Neural cell (in vitro differentiated cells): ENCODE measurements around the gene OR4E1. TPM values are rescaled to one million over a fixed set of nuclear protein-coding genes. Genes with fewer than 3 reads are reported as not detected.

Experiments
- H2AFZ ChIP-seq: fragments of 200-600, 300-800 bp; sonication (generic), shearing (Covaris generic); 2 replicates; pipeline ENCODE4 v1.6.0; 2014; ENCODE audit warnings: low read depth, mild to moderate bottlenecking, antibody characterized with exemption, low read length, moderate library complexity
- H3F3A ChIP-seq: fragments of 200-600 bp; shearing (Covaris generic); 2 replicates; pipeline ENCODE4 v1.6.1; 2016; ENCODE audit warnings: mild to moderate bottlenecking, moderate library complexity, mixed read lengths, antibody characterized with exemption, low read length; ENCODE audit not compliant: insufficient read depth, poor library complexity, severe bottlenecking
- H3K27ac ChIP-seq: fragments of 200-600, 300-800 bp; sonication (generic), shearing (Covaris generic); 2 replicates; pipeline ENCODE4 v1.5.1; 2014; ENCODE audit warnings: mild to moderate bottlenecking, low read length, moderate library complexity
- H3K27me3 ChIP-seq: fragments of 300-800, 200-600 bp; sonication (generic), shearing (Covaris generic); 2 replicates; pipeline ENCODE4 v1.6.0; 2014; ENCODE audit warnings: mild to moderate bottlenecking, low read depth, low read length, moderate library complexity; ENCODE audit not compliant: insufficient read depth
- H3K36me3 ChIP-seq: fragments of 300-800, 200-600 bp; sonication (generic), shearing (Covaris generic); 2 replicates; pipeline ENCODE4 v1.5.1; 2014; ENCODE audit warnings: mild to moderate bottlenecking, antibody characterized with exemption, low read length, moderate library complexity; ENCODE audit not compliant: insufficient read depth
- H3K4me2 ChIP-seq: fragments of 300-800, 200-600 bp; sonication (generic), shearing (Covaris generic); 2 replicates; pipeline ENCODE4 v1.6.0; 2014; ENCODE audit warnings: mild to moderate bottlenecking, low read length
- H3K4me3 ChIP-seq: fragments of 300-800, 200-600 bp; sonication (generic), shearing (Covaris generic); 2 replicates; pipeline ENCODE4 v1.5.1; 2014; ENCODE audit warnings: mild to moderate bottlenecking, low read length, moderate library complexity
- H3K79me2 ChIP-seq: fragments of 200-600 bp; shearing (Covaris generic); replicated peaks from 2 replicates; pipeline ENCODE4 v1.6.0; 2014; ENCODE audit warnings: mild to moderate bottlenecking, low read length, moderate library complexity; ENCODE audit not compliant: insufficient read depth
- H3K9ac ChIP-seq: fragments of 300-800, 200-600 bp; sonication (generic), shearing (Covaris generic); 2 replicates; pipeline ENCODE4 v1.6.1; 2016; ENCODE audit warnings: mild to moderate bottlenecking, low read length, mixed read lengths
- H3K9me2 ChIP-seq: fragments of 200-600 bp; shearing (Covaris generic); 2 replicates; pipeline ENCODE4 v1.6.1; 2016; ENCODE audit warnings: mild to moderate bottlenecking, low read length, mixed read lengths; ENCODE audit not compliant: insufficient read depth
- H3K9me3 ChIP-seq: fragments of 200-600, 300-800 bp; sonication (generic), shearing (Covaris generic); 2 replicates; pipeline ENCODE4 v1.6.1; 2016; ENCODE audit warnings: mild to moderate bottlenecking, mixed run types, low read length, moderate library complexity, mixed read lengths
- H4K20me1 ChIP-seq: fragments of 200-600 bp; shearing (Covaris generic); 2 replicates; pipeline ENCODE4 v1.6.1; 2016; ENCODE audit warnings: mild to moderate bottlenecking, mixed run types; ENCODE audit not compliant: insufficient read depth
- CTCF ChIP-seq: fragments of 450-650 bp; IDR thresholded peaks from 2 replicates; pipeline ENCODE4 v1.5.1; 2014; ENCODE audit warnings: antibody characterized with exemption, mild to moderate bottlenecking, moderate library complexity; ENCODE audit not compliant: poor library complexity, severe bottlenecking
- EP300 ChIP-seq: fragments of 450-650 bp; conservative IDR thresholded peaks from 2 replicates; pipeline ENCODE4 v1.6.1; 2014; ENCODE audit warnings: antibody characterized with exemption, mild to moderate bottlenecking, moderate library complexity; ENCODE audit not compliant: poor library complexity, severe bottlenecking
- EZH2 ChIP-seq: fragments of 200-600, 300-800 bp; shearing (Covaris generic), sonication (generic); IDR thresholded peaks from 2 replicates; pipeline ENCODE4 v1.6.1; 2014; ENCODE audit warnings: antibody characterized with exemption, low read length, borderline replicate concordance, mild to moderate bottlenecking; ENCODE audit not compliant: insufficient read depth, poor library complexity, severe bottlenecking
- MXI1 ChIP-seq: fragments of 450-650 bp; conservative IDR thresholded peaks from 2 replicates; pipeline ENCODE4 v1.6.1; 2014; ENCODE audit warnings: antibody characterized with exemption, mild to moderate bottlenecking; ENCODE audit not compliant: poor library complexity, severe bottlenecking
- POLR2AphosphoS5 ChIP-seq: IDR thresholded peaks from 2 replicates; pipeline ENCODE4 v1.6.1; 2012
- RAD21 ChIP-seq: fragments of 450-650 bp; conservative IDR thresholded peaks from 2 replicates; pipeline ENCODE4 v1.6.1; 2014; ENCODE audit warnings: antibody characterized with exemption, mild to moderate bottlenecking, moderate library complexity
- REST ChIP-seq: IDR thresholded peaks from 2 replicates; pipeline ENCODE4 v1.6.1; 2012; ENCODE audit warnings: borderline replicate concordance
- SMC3 ChIP-seq: fragments of 450-650 bp; conservative IDR thresholded peaks from 2 replicates; pipeline ENCODE4 v1.6.1; 2014; ENCODE audit warnings: antibody characterized with exemption, mild to moderate bottlenecking, moderate library complexity; ENCODE audit not compliant: poor library complexity
- TAF1 ChIP-seq: IDR thresholded peaks from 2 replicates; pipeline ENCODE4 v1.6.1; 2012; ENCODE audit warnings: low read depth
- polyA plus RNA-seq: library from polyadenylated mRNA; depleted of rRNA; stranded (reverse); fragments of >200 nt; gene quantifications from 2 replicates; pipeline ENCODE4 v1.2.3, GENCODE V29; 2014

Gene OR4E1
- polyA plus RNA-seq, 1 donor from 2014 or later = not detected

- Histone ChIP-seq H3K4me2 (no peak overlapping the region), H3K9me3 (no peaks in the 10 kb centered on the region), H4K20me1 (no peaks in the 10 kb centered on the region), H3K9ac (no peak overlapping the region), H2AFZ (no peak overlapping the region), H3K27ac (no peak overlapping the region), H3K79me2 (no peaks in the 10 kb centered on the region), H3F3A (no peaks in the 10 kb centered on the region), H3K4me3 (no peak overlapping the region), H3K36me3 (no peaks in the 10 kb centered on the region), H3K9me2 (no peaks in the 10 kb centered on the region), H3K27me3 (no peaks in the 10 kb centered on the region)
- TF ChIP-seq EP300 (no peak), EZH2 (no peak)
Measured at GRCh38 chr14:21694425-21694824, 20.8 kb upstream of the OR4E1 start.

- no peaks in the 10 kb centered on the region for H4K20me1 ChIP-seq
Measured at GRCh38 chr14:21686468-21686867, 12.8 kb upstream of the OR4E1 start.

GRCh38 chr14:21680072-21680471 lies 6.5 kb upstream of the OR4E1 start:
- Histone ChIP-seq H4K20me1 (no peaks in the 10 kb centered on the region), H3K4me3 (no peak overlapping the region), H3K4me2 (no peak overlapping the region), H3K27ac (no peak overlapping the region), H3K79me2 (no peaks in the 10 kb centered on the region), H3K36me3 (no peaks in the 10 kb centered on the region), H3K9ac (no peak overlapping the region), H3F3A (no peaks in the 10 kb centered on the region), H3K9me2 (no peaks in the 10 kb centered on the region), H3K27me3 (no peaks in the 10 kb centered on the region), H2AFZ (no peak overlapping the region), H3K9me3 (no peaks in the 10 kb centered on the region)
- no peak for TF ChIP-seq EP300
- no peak for TF ChIP-seq TAF1
- no peak for TF ChIP-seq REST

More at GRCh38 chr14:21686468-21686867, 12.8 kb upstream of the OR4E1 start:
- TF ChIP-seq EP300 (no peak), SMC3 (no peak)
- no peaks in the 10 kb centered on the region for H3K9me2 ChIP-seq
- H3K9me3 ChIP-seq = no peaks in the 10 kb centered on the region
- no peak overlapping the region for H2AFZ ChIP-seq
- no peaks in the 10 kb centered on the region for H3K27me3 ChIP-seq
- H3K9ac ChIP-seq = no peak overlapping the region
- H3F3A ChIP-seq = no peaks in the 10 kb centered on the region
- no peak overlapping the region for H3K4me3 ChIP-seq
- no peaks in the 10 kb centered on the region for H3K79me2 ChIP-seq
- no peaks in the 10 kb centered on the region for H3K36me3 ChIP-seq
- no peak overlapping the region for H3K27ac ChIP-seq
- no peak overlapping the region for H3K4me2 ChIP-seq

- Histone ChIP-seq H3K9me2 (no peaks in the 10 kb centered on the region), H3K27me3 (no peaks in the 10 kb centered on the region), H3K79me2 (no peaks in the 10 kb centered on the region), H3K9ac (no peak overlapping the region), H3K9me3 (no peaks in the 10 kb centered on the region), H3K36me3 (no peaks in the 10 kb centered on the region), H3K27ac (no peak overlapping the region), H4K20me1 (no peaks in the 10 kb centered on the region), H2AFZ (no peak overlapping the region), H3K4me3 (no peak overlapping the region), H3K4me2 (no peak overlapping the region), H3F3A (no peaks in the 10 kb centered on the region)
- TF ChIP-seq REST = no peak
- no peak for TF ChIP-seq EP300
- no peak for TF ChIP-seq RAD21
- no peak for TF ChIP-seq MXI1
- no peak for TF ChIP-seq POLR2AphosphoS5
- no peak for TF ChIP-seq SMC3
- TF ChIP-seq TAF1 = no peak
- TF ChIP-seq CTCF = no peak
- TF ChIP-seq EZH2 = no peak
Measured at GRCh38 chr14:21675566-21675965, 1.9 kb upstream of the OR4E1 start.
